ENCODE results near the gene RAB11FIP4.
A peak's percentile ranks its signal among the peaks of the same experiment; 100 is the strongest.

RAB11FIP4 gene

GRCh38 chr17:31580706-31581490, 189.4 kb downstream of the RAB11FIP4 start:
- no peak for TF ChIP-seq CTCF (IDR thresholded peaks at IDR 0.05)
- Histone ChIP-seq H3K9me3 (no peaks in the 10 kb centered on the region), H3K4me3 (ENCODE audit: low read depth in 1 of 2, low read length in 1 of 2) (peak overlapping the region in 1 of 2 experiments; percentile 13), H3K27me3 (no peaks in the 10 kb centered on the region), H3K4me1 (ENCODE audit: control insufficient read depth in 1 of 2, insufficient read depth in 1 of 2, low read depth in 1 of 2, low read length in 1 of 2) (peaks cover 50 to 63% of the 10 kb centered on the region in 2 experiments), H3K27ac (peak overlapping the region; percentile 80), H3K36me3 (no peaks in the 10 kb centered on the region)

- H3K27ac ChIP-seq: peak overlapping the region; percentile 80
- peaks cover 50 to 64% of the 10 kb centered on the region in 2 experiments for H3K4me1 ChIP-seq (ENCODE audit: control insufficient read depth in 1 of 2, insufficient read depth in 1 of 2, low read depth in 1 of 2, low read length in 1 of 2)
- H3K27me3 ChIP-seq: no peaks in the 10 kb centered on the region
- H3K4me3 ChIP-seq (ENCODE audit: low read depth in 1 of 2, low read length in 1 of 2): peak overlapping the region in 1 of 2 experiments; percentile 13
- TF ChIP-seq CTCF (IDR thresholded peaks at IDR 0.05): no peak
- no peaks in the 10 kb centered on the region for H3K9me3 ChIP-seq
- no peaks in the 10 kb centered on the region for H3K36me3 ChIP-seq
These were observed 190.0 kb downstream of the RAB11FIP4 start for GRCh38 chr17:31581491-31581890.

GRCh38 chr17:31582151-31582907, 190.9 kb downstream of the RAB11FIP4 start:
- Histone ChIP-seq H3K27ac (peak overlapping the region; percentile 80), H3K27me3 (no peaks in the 10 kb centered on the region), H3K4me1 (ENCODE audit: control insufficient read depth in 1 of 2, insufficient read depth in 1 of 2, low read depth in 1 of 2, low read length in 1 of 2) (peaks cover 54 to 69% of the 10 kb centered on the region in 2 experiments), H3K36me3 (no peaks in the 10 kb centered on the region), H3K9me3 (no peaks in the 10 kb centered on the region), H3K4me3 (ENCODE audit: low read depth in 1 of 2, low read length in 1 of 2) (no peak overlapping the region)
- no peak for TF ChIP-seq CTCF (IDR thresholded peaks at IDR 0.05)

- no peaks in the 10 kb centered on the region for H3K9me3 ChIP-seq
- TF ChIP-seq CTCF (IDR thresholded peaks at IDR 0.05): no peak
- peaks cover 51 to 64% of the 10 kb centered on the region in 2 experiments for H3K4me1 ChIP-seq (ENCODE audit: control insufficient read depth in 1 of 2, insufficient read depth in 1 of 2, low read depth in 1 of 2, low read length in 1 of 2)
- H3K27me3 ChIP-seq: no peaks in the 10 kb centered on the region
- no peaks in the 10 kb centered on the region for H3K36me3 ChIP-seq
- no peak overlapping the region for H3K27ac ChIP-seq
- no peak overlapping the region for H3K4me3 ChIP-seq (ENCODE audit: low read depth in 1 of 2, low read length in 1 of 2)
These were observed 192.4 kb downstream of the RAB11FIP4 start for GRCh38 chr17:31583772-31584356.

- no peak for TF ChIP-seq CTCF (IDR thresholded peaks at IDR 0.05)
- no peak overlapping the region for H3K4me3 ChIP-seq (ENCODE audit: low read depth in 1 of 2, low read length in 1 of 2)
- H3K36me3 ChIP-seq: no peaks in the 10 kb centered on the region
- no peaks in the 10 kb centered on the region for H3K9me3 ChIP-seq
- H3K27me3 ChIP-seq: no peaks in the 10 kb centered on the region
- peak overlapping the region; percentile 40 for H3K27ac ChIP-seq
- peaks cover 44 to 56% of the 10 kb centered on the region in 2 experiments for H3K4me1 ChIP-seq (ENCODE audit: control insufficient read depth in 1 of 2, insufficient read depth in 1 of 2, low read depth in 1 of 2, low read length in 1 of 2)
These were observed 193.2 kb downstream of the RAB11FIP4 start for GRCh38 chr17:31584438-31585279.

Measured in neutrophil (primary cell).